Neural cell (in vitro differentiated cells): ENCODE data around the gene SPRR2G. TPM values are rescaled to one million over a fixed set of nuclear protein-coding genes. Genes with fewer than 3 reads are reported as not detected.

Experiments
- H2AFZ ChIP-seq: fragments of 200-600, 300-800 bp; sonication (generic), shearing (Covaris generic); 2 replicates; pipeline ENCODE4 v1.6.0; 2014; ENCODE audit warnings: low read depth, mild to moderate bottlenecking, antibody characterized with exemption, low read length, moderate library complexity
- H3F3A ChIP-seq: fragments of 200-600 bp; shearing (Covaris generic); 2 replicates; pipeline ENCODE4 v1.6.1; 2016; ENCODE audit warnings: mild to moderate bottlenecking, moderate library complexity, mixed read lengths, antibody characterized with exemption, low read length; ENCODE audit not compliant: insufficient read depth, poor library complexity, severe bottlenecking
- H3K27ac ChIP-seq: fragments of 200-600, 300-800 bp; sonication (generic), shearing (Covaris generic); 2 replicates; pipeline ENCODE4 v1.5.1; 2014; ENCODE audit warnings: mild to moderate bottlenecking, low read length, moderate library complexity
- H3K27me3 ChIP-seq: fragments of 300-800, 200-600 bp; sonication (generic), shearing (Covaris generic); 2 replicates; pipeline ENCODE4 v1.6.0; 2014; ENCODE audit warnings: mild to moderate bottlenecking, low read depth, low read length, moderate library complexity; ENCODE audit not compliant: insufficient read depth
- H3K36me3 ChIP-seq: fragments of 300-800, 200-600 bp; sonication (generic), shearing (Covaris generic); 2 replicates; pipeline ENCODE4 v1.5.1; 2014; ENCODE audit warnings: mild to moderate bottlenecking, antibody characterized with exemption, low read length, moderate library complexity; ENCODE audit not compliant: insufficient read depth
- H3K4me2 ChIP-seq: fragments of 300-800, 200-600 bp; sonication (generic), shearing (Covaris generic); 2 replicates; pipeline ENCODE4 v1.6.0; 2014; ENCODE audit warnings: mild to moderate bottlenecking, low read length
- H3K4me3 ChIP-seq: fragments of 300-800, 200-600 bp; sonication (generic), shearing (Covaris generic); 2 replicates; pipeline ENCODE4 v1.5.1; 2014; ENCODE audit warnings: mild to moderate bottlenecking, low read length, moderate library complexity
- H3K79me2 ChIP-seq: fragments of 200-600 bp; shearing (Covaris generic); replicated peaks from 2 replicates; pipeline ENCODE4 v1.6.0; 2014; ENCODE audit warnings: mild to moderate bottlenecking, low read length, moderate library complexity; ENCODE audit not compliant: insufficient read depth
- H3K9ac ChIP-seq: fragments of 300-800, 200-600 bp; sonication (generic), shearing (Covaris generic); 2 replicates; pipeline ENCODE4 v1.6.1; 2016; ENCODE audit warnings: mild to moderate bottlenecking, low read length, mixed read lengths
- H3K9me2 ChIP-seq: fragments of 200-600 bp; shearing (Covaris generic); 2 replicates; pipeline ENCODE4 v1.6.1; 2016; ENCODE audit warnings: mild to moderate bottlenecking, low read length, mixed read lengths; ENCODE audit not compliant: insufficient read depth
- H3K9me3 ChIP-seq: fragments of 200-600, 300-800 bp; sonication (generic), shearing (Covaris generic); 2 replicates; pipeline ENCODE4 v1.6.1; 2016; ENCODE audit warnings: mild to moderate bottlenecking, mixed run types, low read length, moderate library complexity, mixed read lengths
- H4K20me1 ChIP-seq: fragments of 200-600 bp; shearing (Covaris generic); 2 replicates; pipeline ENCODE4 v1.6.1; 2016; ENCODE audit warnings: mild to moderate bottlenecking, mixed run types; ENCODE audit not compliant: insufficient read depth
- CTCF ChIP-seq: fragments of 450-650 bp; IDR thresholded peaks from 2 replicates; pipeline ENCODE4 v1.5.1; 2014; ENCODE audit warnings: antibody characterized with exemption, mild to moderate bottlenecking, moderate library complexity; ENCODE audit not compliant: poor library complexity, severe bottlenecking
- EP300 ChIP-seq: fragments of 450-650 bp; conservative IDR thresholded peaks from 2 replicates; pipeline ENCODE4 v1.6.1; 2014; ENCODE audit warnings: antibody characterized with exemption, mild to moderate bottlenecking, moderate library complexity; ENCODE audit not compliant: poor library complexity, severe bottlenecking
- EZH2 ChIP-seq: fragments of 200-600, 300-800 bp; shearing (Covaris generic), sonication (generic); IDR thresholded peaks from 2 replicates; pipeline ENCODE4 v1.6.1; 2014; ENCODE audit warnings: antibody characterized with exemption, low read length, borderline replicate concordance, mild to moderate bottlenecking; ENCODE audit not compliant: insufficient read depth, poor library complexity, severe bottlenecking
- MXI1 ChIP-seq: fragments of 450-650 bp; conservative IDR thresholded peaks from 2 replicates; pipeline ENCODE4 v1.6.1; 2014; ENCODE audit warnings: antibody characterized with exemption, mild to moderate bottlenecking; ENCODE audit not compliant: poor library complexity, severe bottlenecking
- POLR2AphosphoS5 ChIP-seq: IDR thresholded peaks from 2 replicates; pipeline ENCODE4 v1.6.1; 2012
- RAD21 ChIP-seq: fragments of 450-650 bp; conservative IDR thresholded peaks from 2 replicates; pipeline ENCODE4 v1.6.1; 2014; ENCODE audit warnings: antibody characterized with exemption, mild to moderate bottlenecking, moderate library complexity
- SMC3 ChIP-seq: fragments of 450-650 bp; conservative IDR thresholded peaks from 2 replicates; pipeline ENCODE4 v1.6.1; 2014; ENCODE audit warnings: antibody characterized with exemption, mild to moderate bottlenecking, moderate library complexity; ENCODE audit not compliant: poor library complexity
- TAF1 ChIP-seq: IDR thresholded peaks from 2 replicates; pipeline ENCODE4 v1.6.1; 2012; ENCODE audit warnings: low read depth
- polyA plus RNA-seq: library from polyadenylated mRNA; depleted of rRNA; stranded (reverse); fragments of >200 nt; gene quantifications from 2 replicates; pipeline ENCODE4 v1.2.3, GENCODE V29; 2014
- TF ChIP-seq, protein P1 (sequence below): IDR thresholded peaks from 2 replicates; pipeline ENCODE4 v1.6.1; 2012; ENCODE audit warnings: borderline replicate concordance

SPRR2G gene
- polyA plus RNA-seq, 1 donor from 2014 or later = not detected

- H3K9ac ChIP-seq = no peak overlapping the region
- H3K27ac ChIP-seq = no peak overlapping the region
- no peaks in the 10 kb centered on the region for H3K36me3 ChIP-seq
- H3K4me3 ChIP-seq = no peak overlapping the region
- H3K4me2 ChIP-seq = no peak overlapping the region
- no peaks in the 10 kb centered on the region for H3K9me2 ChIP-seq
- H2AFZ ChIP-seq = no peak overlapping the region
- no peaks in the 10 kb centered on the region for H3K27me3 ChIP-seq
- H3K9me3 ChIP-seq = no peaks in the 10 kb centered on the region
- no peaks in the 10 kb centered on the region for H4K20me1 ChIP-seq
- H3F3A ChIP-seq = no peaks in the 10 kb centered on the region
- H3K79me2 ChIP-seq = no peaks in the 10 kb centered on the region
- TF ChIP-seq EP300 = no peak
- no peak for TF ChIP-seq CTCF
- TF ChIP-seq RAD21 = no peak
- no peak for TF ChIP-seq MXI1
- TF ChIP-seq, protein P1, sequence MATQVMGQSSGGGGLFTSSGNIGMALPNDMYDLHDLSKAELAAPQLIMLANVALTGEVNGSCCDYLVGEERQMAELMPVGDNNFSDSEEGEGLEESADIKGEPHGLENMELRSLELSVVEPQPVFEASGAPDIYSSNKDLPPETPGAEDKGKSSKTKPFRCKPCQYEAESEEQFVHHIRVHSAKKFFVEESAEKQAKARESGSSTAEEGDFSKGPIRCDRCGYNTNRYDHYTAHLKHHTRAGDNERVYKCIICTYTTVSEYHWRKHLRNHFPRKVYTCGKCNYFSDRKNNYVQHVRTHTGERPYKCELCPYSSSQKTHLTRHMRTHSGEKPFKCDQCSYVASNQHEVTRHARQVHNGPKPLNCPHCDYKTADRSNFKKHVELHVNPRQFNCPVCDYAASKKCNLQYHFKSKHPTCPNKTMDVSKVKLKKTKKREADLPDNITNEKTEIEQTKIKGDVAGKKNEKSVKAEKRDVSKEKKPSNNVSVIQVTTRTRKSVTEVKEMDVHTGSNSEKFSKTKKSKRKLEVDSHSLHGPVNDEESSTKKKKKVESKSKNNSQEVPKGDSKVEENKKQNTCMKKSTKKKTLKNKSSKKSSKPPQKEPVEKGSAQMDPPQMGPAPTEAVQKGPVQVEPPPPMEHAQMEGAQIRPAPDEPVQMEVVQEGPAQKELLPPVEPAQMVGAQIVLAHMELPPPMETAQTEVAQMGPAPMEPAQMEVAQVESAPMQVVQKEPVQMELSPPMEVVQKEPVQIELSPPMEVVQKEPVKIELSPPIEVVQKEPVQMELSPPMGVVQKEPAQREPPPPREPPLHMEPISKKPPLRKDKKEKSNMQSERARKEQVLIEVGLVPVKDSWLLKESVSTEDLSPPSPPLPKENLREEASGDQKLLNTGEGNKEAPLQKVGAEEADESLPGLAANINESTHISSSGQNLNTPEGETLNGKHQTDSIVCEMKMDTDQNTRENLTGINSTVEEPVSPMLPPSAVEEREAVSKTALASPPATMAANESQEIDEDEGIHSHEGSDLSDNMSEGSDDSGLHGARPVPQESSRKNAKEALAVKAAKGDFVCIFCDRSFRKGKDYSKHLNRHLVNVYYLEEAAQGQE = no peak
- no peak for TF ChIP-seq EZH2
- no peak for TF ChIP-seq SMC3
- TF ChIP-seq TAF1 = no peak
- TF ChIP-seq POLR2AphosphoS5 = no peak
Measured at GRCh38 chr1:153168686-153169085, 18.0 kb upstream of the SPRR2G start.

DNA sequence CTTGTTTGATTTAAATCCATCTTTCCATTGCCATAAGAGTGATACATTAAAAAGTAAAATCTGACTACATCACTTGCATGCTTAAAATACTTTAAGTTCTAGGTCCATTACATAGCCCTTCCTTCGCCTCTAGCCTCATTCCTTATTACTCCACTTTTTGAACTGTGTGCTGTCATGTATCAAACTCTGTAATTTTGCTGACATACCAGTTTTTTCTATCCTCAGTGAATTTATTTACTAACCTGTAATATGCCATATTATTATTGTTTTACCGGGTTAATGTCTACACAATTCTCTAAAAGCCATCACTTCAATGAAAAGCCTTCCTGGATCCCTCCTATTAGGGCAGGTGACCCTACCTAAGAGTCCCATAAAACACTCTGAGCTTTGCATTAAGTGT is 4.9 kb upstream of the SPRR2G start:
- Histone ChIP-seq H3K4me2 (no peak overlapping the region), H3K79me2 (no peaks in the 10 kb centered on the region), H3K27me3 (no peaks in the 10 kb centered on the region), H3K9ac (no peak overlapping the region), H3K9me3 (no peaks in the 10 kb centered on the region), H3F3A (no peaks in the 10 kb centered on the region), H3K9me2 (no peaks in the 10 kb centered on the region), H4K20me1 (no peaks in the 10 kb centered on the region), H3K4me3 (no peak overlapping the region), H3K36me3 (no peaks in the 10 kb centered on the region), H2AFZ (no peak overlapping the region), H3K27ac (no peak overlapping the region)
- TF ChIP-seq EP300 (no peak), TAF1 (no peak), RAD21 (no peak), SMC3 (no peak), POLR2AphosphoS5 (no peak), MXI1 (no peak), EZH2 (no peak), CTCF (no peak)
- TF ChIP-seq, protein P1 = no peak
